ENCODE results near the gene DDX24.
A peak's percentile ranks its signal among the peaks of the same experiment; 100 is the strongest.

DNA sequence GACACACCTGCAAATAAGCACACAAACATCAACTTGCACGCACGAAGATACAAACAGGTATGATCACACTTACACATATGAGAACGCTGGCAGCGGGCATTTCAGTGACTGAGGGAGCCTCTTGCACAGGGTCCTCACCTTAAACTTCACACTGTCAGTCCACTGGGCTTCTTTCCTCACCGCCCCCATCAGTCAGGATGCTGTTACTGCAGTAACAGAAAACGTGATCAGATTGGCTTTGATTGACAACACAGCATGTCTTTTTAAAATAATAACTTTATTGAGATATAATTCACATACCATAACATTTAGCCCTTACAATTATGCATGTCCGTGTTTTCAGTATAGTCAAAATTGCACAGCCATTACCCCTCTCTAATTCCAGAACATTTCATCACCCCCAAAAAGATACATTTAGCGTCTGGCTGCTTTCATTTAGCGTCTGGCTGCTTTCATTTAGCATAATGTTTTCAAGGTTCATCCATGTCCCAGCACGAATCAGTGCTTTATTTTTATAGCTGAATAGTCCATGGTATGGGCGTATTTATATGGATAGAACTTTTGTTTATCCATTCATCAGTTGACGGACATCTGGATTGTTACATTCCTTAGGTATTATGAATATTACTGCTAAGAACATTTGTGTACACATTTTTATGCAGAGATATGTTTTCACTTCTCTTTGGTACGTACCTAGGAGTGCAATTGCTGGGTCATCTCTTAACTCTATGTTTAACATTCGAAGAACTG, 75.5 kb downstream of the DDX24 start:
- TF ChIP-seq, protein P1, sequence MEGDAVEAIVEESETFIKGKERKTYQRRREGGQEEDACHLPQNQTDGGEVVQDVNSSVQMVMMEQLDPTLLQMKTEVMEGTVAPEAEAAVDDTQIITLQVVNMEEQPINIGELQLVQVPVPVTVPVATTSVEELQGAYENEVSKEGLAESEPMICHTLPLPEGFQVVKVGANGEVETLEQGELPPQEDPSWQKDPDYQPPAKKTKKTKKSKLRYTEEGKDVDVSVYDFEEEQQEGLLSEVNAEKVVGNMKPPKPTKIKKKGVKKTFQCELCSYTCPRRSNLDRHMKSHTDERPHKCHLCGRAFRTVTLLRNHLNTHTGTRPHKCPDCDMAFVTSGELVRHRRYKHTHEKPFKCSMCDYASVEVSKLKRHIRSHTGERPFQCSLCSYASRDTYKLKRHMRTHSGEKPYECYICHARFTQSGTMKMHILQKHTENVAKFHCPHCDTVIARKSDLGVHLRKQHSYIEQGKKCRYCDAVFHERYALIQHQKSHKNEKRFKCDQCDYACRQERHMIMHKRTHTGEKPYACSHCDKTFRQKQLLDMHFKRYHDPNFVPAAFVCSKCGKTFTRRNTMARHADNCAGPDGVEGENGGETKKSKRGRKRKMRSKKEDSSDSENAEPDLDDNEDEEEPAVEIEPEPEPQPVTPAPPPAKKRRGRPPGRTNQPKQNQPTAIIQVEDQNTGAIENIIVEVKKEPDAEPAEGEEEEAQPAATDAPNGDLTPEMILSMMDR (IDR thresholded peaks at IDR 0.05; ENCODE audit: poor library complexity): peak; percentile 29
- TF ChIP-seq EZH2phosphoT487 (IDR thresholded peaks at IDR 0.05; ENCODE audit: low read depth, severe bottlenecking, unreplicated experiment): no peak
